DMS53 treated with DMSO at 0.1 percent for 48 hours (cell line): ENCODE results near the gene ACADS.

Experiments used
- DNase-seq: peaks from one replicate; lab custom pipeline; 2025; ENCODE audit not compliant: unreplicated experiment; lab: John Stamatoyannopoulos, UW

Gene ACADS

GRCh38 chr12:120754792-120755191 is 29.2 kb downstream of the ACADS start:
- DNase-seq = no peak

- no peak for DNase-seq
Observed at GRCh38 chr12:120755269-120755668, 29.6 kb downstream of the ACADS start.

- no peak for DNase-seq
Observed at GRCh38 chr12:120757226-120757742, 31.7 kb downstream of the ACADS start.

- no peak for DNase-seq
Observed at GRCh38 chr12:120757949-120758348, 32.3 kb downstream of the ACADS start.

GRCh38 chr12:120758798-120759590 is 33.4 kb downstream of the ACADS start:
- no peak for DNase-seq

- no peak for DNase-seq
Observed at GRCh38 chr12:120759591-120760348, 34.1 kb downstream of the ACADS start.

- no peak for DNase-seq
Observed at GRCh38 chr12:120760349-120761254, 35.0 kb downstream of the ACADS start.

- DNase-seq = no peak
Observed at GRCh38 chr12:120761519-120761934, 35.9 kb downstream of the ACADS start.

GRCh38 chr12:120762086-120762485 is 36.5 kb downstream of the ACADS start:
- no peak for DNase-seq

GRCh38 chr12:120763250-120763649 is 37.6 kb downstream of the ACADS start:
- no peak for DNase-seq

- no peak for DNase-seq
Observed at GRCh38 chr12:120764816-120765215, 39.2 kb downstream of the ACADS start.

GRCh38 chr12:120766566-120766965 is 40.9 kb downstream of the ACADS start:
- no peak for DNase-seq

- no peak for DNase-seq
Observed at GRCh38 chr12:120767071-120768024, 41.7 kb downstream of the ACADS start.

- no peak for DNase-seq
Observed at GRCh38 chr12:120771097-120771496, 45.5 kb downstream of the ACADS start.

GRCh38 chr12:120774169-120774916 is 48.7 kb downstream of the ACADS start:
- DNase-seq = no peak

- no peak for DNase-seq
Observed at GRCh38 chr12:120775862-120776552, 50.4 kb downstream of the ACADS start.

GRCh38 chr12:120783197-120783596 is 57.6 kb downstream of the ACADS start:
- no peak for DNase-seq

GRCh38 chr12:120784804-120785203 is 59.2 kb downstream of the ACADS start:
- DNase-seq = no peak

GRCh38 chr12:120787889-120788288 is 62.3 kb downstream of the ACADS start:
- DNase-seq = no peak
